ENCODE results near the gene PHYKPL. TPM values are rescaled to one million over a fixed set of nuclear protein-coding genes. Genes with fewer than 3 reads are reported as not detected.
A peak's percentile ranks its signal among the peaks of the same experiment; 100 is the strongest.

The PHYKPL gene
- total RNA-seq: 10 to 100 TPM; 25.0 to 54.6 (median 33.7) TPM

- TF ChIP-seq CTCF (IDR thresholded peaks at IDR 0.05 in 4 of 5, conservative IDR thresholded peaks at IDR 0.05 in 1 of 5) (peak in 1 of 5 experiments; percentile 6), POLR2A (IDR thresholded peaks at IDR 0.05) (peak; percentile 79 to 80)
- H3K9me3 ChIP-seq: no peaks in the 10 kb centered on the region
- intact Hi-C loops (cut with DNase I; ENCODE audit: low total_unique reads): loop anchor here (2.0 to 10.0 kb wide), 3 partner anchors 358 to 1322 kb away; partner anchors contain the start of genes CLK4, COL23A1 and RUFY1
- peaks cover 53 to 58% of the 10 kb centered on the region in 2 donors for H3K4me1 ChIP-seq
- H3K27me3 ChIP-seq: no peaks in the 10 kb centered on the region
- ATAC-seq (peak; percentile 42 to 55), DNase-seq (peak; percentile 39 to 76)
- in situ Hi-C loops (cut with MboI; ENCODE audit: low sequenced_read_pairs in 4 of 4): no loop called here
- H3K4me3 ChIP-seq: peak within 1 kb of the TSS; percentile 60 to 76 (median 70)
- H3K27ac ChIP-seq: peak within 1 kb of the TSS; percentile 87 to 99 (median 94)
- H3K36me3 ChIP-seq: peaks cover 0 to 32% of the 10 kb centered on the region in 2 donors
Measured at GRCh38 chr5:178232124-178232919, at the start of gene PHYKPL. Gene PHYKPL, minus strand, starts transcription at chr5:178232802. Its CDS starts 252 bp downstream, at chr5:178232550.

- peaks cover 0 to 8% (median 6%) of the 10 kb centered on the region in 3 donors for H3K9me3 ChIP-seq
- peaks cover 0 to 5% (median 4%) of the 10 kb centered on the region in 3 donors for H3K27me3 ChIP-seq
- H3K4me3 ChIP-seq: no peak overlapping the region
- in situ Hi-C loops (cut with MboI; ENCODE audit: low sequenced_read_pairs in 4 of 4): loop anchor here (5.0 to 25.0 kb wide), 4 partner anchors 270 to 1205 kb away; no protein-coding TSS in a partner anchor
- DNase-seq (no peak), ATAC-seq (no peak)
- H3K4me1 ChIP-seq: no peaks in the 10 kb centered on the region
- H3K36me3 ChIP-seq: no peaks in the 10 kb centered on the region
- no peak overlapping the region for H3K27ac ChIP-seq
- TF ChIP-seq CTCF (IDR thresholded peaks at IDR 0.05 in 4 of 5, conservative IDR thresholded peaks at IDR 0.05 in 1 of 5): no peak
- intact Hi-C loops (cut with DNase I; ENCODE audit: low total_unique reads): loop anchor here (5.0 to 10.0 kb wide), 2 partner anchors 180 to 452 kb away; partner anchors contain the start of gene ZNF354A
Measured at GRCh38 chr5:178282391-178282790, 49.8 kb upstream of the PHYKPL start.

GRCh38 chr5:178281331-178281730, 48.7 kb upstream of the PHYKPL start:
- DNase-seq (no peak), ATAC-seq (no peak)
- Histone ChIP-seq H3K4me1 (no peaks in the 10 kb centered on the region), H3K4me3 (no peak overlapping the region), H3K36me3 (no peaks in the 10 kb centered on the region), H3K27ac (no peak overlapping the region), H3K27me3 (no peaks in the 10 kb centered on the region), H3K9me3 (peaks cover 0 to 8% (median 6%) of the 10 kb centered on the region in 3 donors)
- TF ChIP-seq CTCF (IDR thresholded peaks at IDR 0.05 in 4 of 5, conservative IDR thresholded peaks at IDR 0.05 in 1 of 5): no peak
- no peak for TF ChIP-seq POLR2A (IDR thresholded peaks at IDR 0.05)
- in situ Hi-C loops (cut with MboI; ENCODE audit: low sequenced_read_pairs in 4 of 4): loop anchor here (5.0 to 25.0 kb wide), 4 partner anchors 271 to 1206 kb away; no protein-coding TSS in a partner anchor
- intact Hi-C loops (cut with DNase I; ENCODE audit: low total_unique reads): loop anchor here (5.0 to 10.0 kb wide), 2 partner anchors 181 to 453 kb away; partner anchors contain the start of gene ZNF354A

- ATAC-seq (no peak), DNase-seq (no peak)
- peaks cover 0 to 8% (median 6%) of the 10 kb centered on the region in 3 donors for H3K9me3 ChIP-seq
- in situ Hi-C loops (cut with MboI; ENCODE audit: low sequenced_read_pairs in 4 of 4): loop anchor here (5.0 to 25.0 kb wide), 4 partner anchors 272 to 1207 kb away; no protein-coding TSS in a partner anchor
- intact Hi-C loops (cut with DNase I; ENCODE audit: low total_unique reads): loop anchor here (1.0 to 10.0 kb wide), 5 partner anchors 182 to 780 kb away; partner anchors contain the start of genes ZNF354A and ZNF354C
- no peak overlapping the region for H3K4me3 ChIP-seq
- no peaks in the 10 kb centered on the region for H3K27me3 ChIP-seq
- TF ChIP-seq POLR2A (IDR thresholded peaks at IDR 0.05) (no peak), CTCF (IDR thresholded peaks at IDR 0.05 in 4 of 5, conservative IDR thresholded peaks at IDR 0.05 in 1 of 5) (no peak)
- no peaks in the 10 kb centered on the region for H3K4me1 ChIP-seq
- no peaks in the 10 kb centered on the region for H3K36me3 ChIP-seq
- peak overlapping the region in 1 of 4 donors; percentile 15 for H3K27ac ChIP-seq
Measured at GRCh38 chr5:178280631-178281030, 48.0 kb upstream of the PHYKPL start.

Data from gastrocnemius medialis (tissue), 4 donors.